GM21447 (cell line): Measurements from ENCODE around the gene NCOA5.

Source experiments
- ATAC-seq: cut with Tn5 transposase; IDR thresholded peaks from one replicate; pipeline ENCODE4 v1.9.1; 2021; ENCODE audit not compliant: unreplicated experiment

The NCOA5 gene

GRCh38 chr20:46044896-46045295, 44.9 kb downstream of the NCOA5 start:
- no peak for ATAC-seq

GRCh38 chr20:46043556-46043955, 46.2 kb downstream of the NCOA5 start:
- no peak for ATAC-seq

- no peak for ATAC-seq
These were observed 48.7 kb downstream of the NCOA5 start for GRCh38 chr20:46040902-46041535.

- ATAC-seq: no peak
These were observed 52.7 kb downstream of the NCOA5 start for GRCh38 chr20:46037036-46037435.

GRCh38 chr20:46036370-46036769, 53.4 kb downstream of the NCOA5 start:
- ATAC-seq: no peak

GRCh38 chr20:46035713-46036112, 54.0 kb downstream of the NCOA5 start:
- ATAC-seq: no peak

- ATAC-seq: no peak
These were observed 54.5 kb downstream of the NCOA5 start for GRCh38 chr20:46035253-46035652.

GRCh38 chr20:46034039-46034438, 55.7 kb downstream of the NCOA5 start:
- ATAC-seq: no peak

- ATAC-seq: no peak
These were observed 58.0 kb downstream of the NCOA5 start for GRCh38 chr20:46031701-46032254.

- no peak for ATAC-seq
These were observed 58.7 kb downstream of the NCOA5 start for GRCh38 chr20:46031014-46031569.

GRCh38 chr20:46030284-46031013, 59.3 kb downstream of the NCOA5 start:
- ATAC-seq: no peak

- ATAC-seq: no peak
These were observed 60.9 kb downstream of the NCOA5 start, which contains the start of gene SLC12A5 for GRCh38 chr20:46028772-46029371. TSS of gene SLC12A5 (plus strand) at chr20:46029215. CDS start at chr20:46029345, 130 bp downstream.

GRCh38 chr20:46028110-46028509, 61.7 kb downstream of the NCOA5 start:
- no peak for ATAC-seq

- no peak for ATAC-seq
These were observed 62.4 kb downstream of the NCOA5 start for GRCh38 chr20:46027245-46027853.

GRCh38 chr20:46025376-46025783, 64.4 kb downstream of the NCOA5 start:
- no peak for ATAC-seq

GRCh38 chr20:46023999-46024398, 65.8 kb downstream of the NCOA5 start:
- no peak for ATAC-seq

- ATAC-seq: no peak
These were observed 66.6 kb downstream of the NCOA5 start for GRCh38 chr20:46023148-46023484.

GRCh38 chr20:46022411-46023147, 67.2 kb downstream of the NCOA5 start:
- no peak for ATAC-seq

- ATAC-seq: no peak
These were observed 68.1 kb downstream of the NCOA5 start for GRCh38 chr20:46021361-46022359.
